Peyer's patch (tissue), 4 donors: ENCODE measurements around the gene PRRG2. TPM values are rescaled to one million over a fixed set of nuclear protein-coding genes. Genes with fewer than 3 reads are reported as not detected.

Experiments
- DNase-seq, 3 donors: peaks; one replicate each; pipeline ENCODE4 v3.0.0-alpha.2; 2017 to 2019
- H3K27ac ChIP-seq, 4 donors: fragments of 200-600 bp; sonication (generic); one replicate each; pipeline ENCODE4 v1.5.1; 2016 to 2019
- H3K27me3 ChIP-seq, 2 donors: fragments of 200-600 bp; sonication (generic); one replicate each; pipeline ENCODE4 v1.5.1; 2019
- H3K36me3 ChIP-seq, 3 donors: fragments of 200-600 bp; sonication (generic); one replicate each; pipeline ENCODE4 v1.5.1; 2016 to 2019
- H3K4me1 ChIP-seq, 4 donors: fragments of 200-600 bp; sonication (generic); one replicate each; pipeline ENCODE4 v1.5.1; 2016 to 2019
- H3K4me3 ChIP-seq, 4 donors: fragments of 200-600 bp; sonication (generic); 1 replicate in 3 of 4; 2 replicates in 1 of 4; pipeline ENCODE4 v1.5.1; 2016 to 2019; ENCODE audit warnings: mild to moderate bottlenecking in 1 of 4
- H3K9me3 ChIP-seq, 4 donors: fragments of 200-600 bp; sonication (generic); one replicate each; pipeline ENCODE4 v1.5.1; 2016 to 2019; ENCODE audit warnings: mild to moderate bottlenecking in 1 of 4
- CTCF ChIP-seq, 6 experiments: fragments of 450-650 bp in 4 of 6; fragments of 200-600 bp in 2 of 6; sonication (generic) in 1 of 6; IDR thresholded peaks; one replicate each; pipeline ENCODE4 v1.5.1; 2017 to 2019; ENCODE audit warnings: antibody characterized with exemption in 6 of 6, mild to moderate bottlenecking in 3 of 6, moderate library complexity in 1 of 6
- POLR2A ChIP-seq, 2 donors: fragments of 450-650 bp; IDR thresholded peaks; one replicate each; pipeline ENCODE4 v1.5.1; 2017; ENCODE audit warnings: antibody characterized with exemption in 2 of 2, mild to moderate bottlenecking in 2 of 2, moderate library complexity in 2 of 2
- total RNA-seq, 4 donors: library from RNA; depleted of rRNA; stranded (reverse); fragments of >200 nt; gene quantifications; one replicate each; pipeline ENCODE4 v1.1.0, GENCODE V29; 2016

Gene PRRG2
- total RNA-seq, 4 donors from 2014 or later, result 1.7 to 20.8 (median 13.1) TPM

DNA sequence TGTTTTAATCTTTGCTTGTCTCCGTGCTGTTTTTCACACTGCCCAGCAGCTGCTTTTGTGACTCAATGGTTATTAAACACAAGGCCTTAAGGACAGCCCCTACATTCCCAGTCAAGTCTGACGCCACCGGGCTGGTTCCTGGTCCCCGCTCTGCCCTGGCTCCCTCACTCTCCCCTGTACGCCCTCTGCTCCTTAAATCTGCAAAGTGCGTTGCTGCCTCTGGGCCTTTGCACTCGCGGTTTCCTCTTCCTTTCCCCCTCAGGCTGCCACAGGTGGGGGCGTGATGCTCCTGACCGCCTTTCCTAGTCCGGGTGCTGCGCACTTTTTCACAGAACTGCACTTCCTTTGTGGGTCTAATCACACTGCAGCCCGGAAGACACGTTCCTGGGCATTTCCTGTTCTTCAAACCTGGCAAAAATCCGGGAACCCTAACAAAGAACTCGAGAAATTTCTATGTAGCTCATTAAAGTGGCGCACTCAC is 26.4 kb upstream of the PRRG2 start:
- Histone ChIP-seq H3K27me3 (no peaks in the 10 kb centered on the region), H3K9me3 (no peaks in the 10 kb centered on the region), H3K36me3 (peaks cover 0 to 41% (median 0%) of the 10 kb centered on the region in 3 donors), H3K4me3 (no peak overlapping the region), H3K4me1 (peaks cover 0 to 66% (median 16%) of the 10 kb centered on the region in 4 donors), H3K27ac (peak overlapping the region; percentile 61 to 93 (median 80))
- peak in 2 of 3 donors; percentile 39 to 77 for DNase-seq
- no peak for TF ChIP-seq POLR2A (IDR thresholded peaks at IDR 0.05)
- TF ChIP-seq CTCF (IDR thresholded peaks at IDR 0.05), result no peak

DNA sequence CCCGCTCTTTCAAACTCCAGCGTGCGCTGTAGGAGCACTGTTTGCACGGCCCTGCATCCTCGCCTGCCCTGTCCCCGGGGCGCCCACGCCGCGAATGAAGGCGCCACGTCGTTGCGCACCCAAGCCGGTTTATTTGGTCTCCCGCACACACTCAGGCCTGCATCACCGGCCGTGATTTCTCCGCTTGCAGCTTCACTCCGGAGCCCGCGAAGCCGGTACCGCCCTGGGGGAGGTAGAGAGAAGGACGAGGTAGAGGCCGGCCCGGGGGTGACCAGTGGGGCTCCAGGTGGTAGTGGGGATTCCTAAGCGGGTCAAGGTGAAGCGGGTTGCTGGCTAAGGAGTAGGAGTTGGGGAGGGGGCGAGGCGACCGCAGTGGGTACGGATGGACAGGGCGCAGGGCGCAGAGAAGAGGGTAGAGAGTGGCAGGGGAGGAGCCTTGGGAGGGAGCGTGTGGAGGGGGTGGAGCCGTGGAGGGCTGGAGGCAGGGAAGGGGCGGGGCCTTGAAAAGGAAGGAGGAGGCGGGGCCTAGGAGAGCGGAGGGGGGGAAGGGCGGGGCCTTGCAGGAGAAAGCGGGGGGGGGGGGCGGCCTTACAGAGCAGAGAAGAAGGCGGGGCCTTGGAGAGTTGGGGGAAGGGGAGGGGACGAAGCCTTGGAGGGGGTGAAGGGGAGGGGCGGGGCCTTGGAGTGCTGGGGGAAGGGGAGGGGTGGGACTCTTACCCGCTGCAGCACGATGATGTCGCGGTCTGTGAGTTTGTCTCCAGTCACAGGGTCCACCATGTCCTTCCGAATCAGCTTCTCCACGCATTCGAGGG is 25.3 kb upstream of the PRRG2 start:
- no peak overlapping the region for H3K4me3 ChIP-seq
- H3K4me1 ChIP-seq, result peaks cover 0 to 76% (median 24%) of the 10 kb centered on the region in 4 donors
- no peaks in the 10 kb centered on the region for H3K27me3 ChIP-seq
- H3K36me3 ChIP-seq, result peaks cover 0 to 41% (median 0%) of the 10 kb centered on the region in 3 donors
- H3K9me3 ChIP-seq, result no peaks in the 10 kb centered on the region
- peak; percentile 59 to 88 (median 88) for DNase-seq
- TF ChIP-seq POLR2A (IDR thresholded peaks at IDR 0.05) (no peak), CTCF (IDR thresholded peaks at IDR 0.05) (no peak)
- peak overlapping the region; percentile 61 to 93 (median 80) for H3K27ac ChIP-seq

DNA sequence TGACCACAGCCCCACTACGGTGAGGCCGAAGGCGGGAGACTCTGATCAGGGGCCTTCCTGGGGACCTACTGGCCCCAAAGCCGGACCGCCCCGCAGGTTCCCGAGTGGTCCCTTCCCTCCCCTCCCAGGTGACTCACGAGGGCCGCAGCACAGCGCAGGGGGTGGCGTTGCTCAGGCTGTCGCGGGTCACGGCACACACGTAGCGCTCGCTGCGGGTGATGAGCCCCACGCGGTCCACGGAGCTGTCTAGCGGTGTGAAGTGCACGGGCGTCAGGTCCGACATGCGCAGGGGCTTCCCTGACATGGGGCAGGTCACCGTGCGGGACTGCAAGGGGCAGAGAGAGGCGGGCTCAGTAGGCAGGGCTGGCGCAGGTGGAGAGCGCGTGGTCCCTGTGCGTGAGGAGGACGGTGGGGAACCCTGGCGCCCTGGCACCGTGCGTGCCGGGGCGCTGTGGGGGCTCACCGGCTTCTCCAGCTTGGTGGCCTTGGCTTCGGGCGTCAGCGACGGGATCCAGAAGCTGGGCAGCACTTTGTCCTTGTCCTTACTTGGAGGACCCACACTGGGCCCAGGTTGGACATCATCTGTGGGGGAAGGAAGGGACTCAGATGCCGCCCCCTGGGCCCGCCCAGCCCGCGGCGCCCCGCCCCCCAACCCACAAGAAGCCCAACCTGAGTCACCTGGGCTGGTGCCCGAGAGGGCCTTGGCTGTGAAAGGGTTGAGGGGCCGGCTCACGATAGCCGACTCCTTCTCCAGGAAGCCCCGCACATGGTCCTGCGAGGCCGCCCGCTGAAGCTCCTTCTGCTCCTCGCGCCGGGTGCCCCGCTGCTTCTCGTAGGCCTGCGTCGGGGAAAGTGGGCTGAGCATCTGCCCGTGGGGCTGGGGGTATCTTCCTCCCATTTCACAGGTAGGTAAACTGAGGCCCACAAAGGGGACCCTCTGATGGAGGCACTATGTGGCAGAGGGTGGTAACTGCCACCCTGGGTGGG is 24.4 kb upstream of the PRRG2 start:
- Histone ChIP-seq H3K36me3 (peaks cover 0 to 41% (median 0%) of the 10 kb centered on the region in 3 donors), H3K9me3 (no peaks in the 10 kb centered on the region), H3K4me1 (peaks cover 0 to 84% (median 29%) of the 10 kb centered on the region in 4 donors), H3K4me3 (no peak overlapping the region), H3K27me3 (no peaks in the 10 kb centered on the region), H3K27ac (peak overlapping the region in 3 of 4 donors; percentile 52 to 58 (median 55))
- peak in 2 of 3 donors; percentile 65 to 66 for DNase-seq
- TF ChIP-seq CTCF (IDR thresholded peaks at IDR 0.05) (no peak), POLR2A (IDR thresholded peaks at IDR 0.05) (no peak)

GRCh38 chr19:49557641-49558325 is 23.3 kb upstream of the PRRG2 start:
- Histone ChIP-seq H3K4me3 (no peak overlapping the region), H3K27ac (peak overlapping the region in 1 of 4 donors; percentile 72), H3K4me1 (peaks cover 0 to 84% (median 27%) of the 10 kb centered on the region in 4 donors), H3K36me3 (peaks cover 0 to 41% (median 0%) of the 10 kb centered on the region in 3 donors), H3K9me3 (no peaks in the 10 kb centered on the region), H3K27me3 (no peaks in the 10 kb centered on the region)
- DNase-seq, result no peak
- TF ChIP-seq POLR2A (IDR thresholded peaks at IDR 0.05), result no peak
- TF ChIP-seq CTCF (IDR thresholded peaks at IDR 0.05), result no peak

DNA sequence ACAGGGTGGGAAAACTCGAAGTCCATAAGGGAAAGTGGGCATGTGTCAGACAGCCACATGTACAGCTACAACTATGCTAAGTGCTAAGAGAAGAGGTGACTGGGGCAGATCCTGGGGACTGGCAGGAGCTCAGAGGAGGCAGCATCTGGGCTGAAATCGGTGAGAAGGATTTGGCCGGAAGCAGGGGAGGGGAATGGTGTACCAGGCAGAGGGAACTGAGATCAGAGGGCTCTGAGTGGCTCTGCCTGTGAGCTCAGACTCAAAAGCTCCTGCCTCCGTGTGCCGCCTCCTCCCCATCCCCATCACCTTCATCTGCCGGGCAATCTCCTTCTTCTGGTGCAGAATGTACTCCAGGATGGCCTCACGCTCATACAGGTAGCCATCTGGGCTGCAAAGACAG is 22.5 kb upstream of the PRRG2 start:
- H3K4me1 ChIP-seq, result peaks cover under 1 to 85% (median 26%) of the 10 kb centered on the region in 4 donors
- DNase-seq, result no peak

More for the DNA sequence above, 22.5 kb upstream of the PRRG2 start:
- Histone ChIP-seq H3K27me3 (no peaks in the 10 kb centered on the region), H3K27ac (peak overlapping the region in 2 of 4 donors; percentile 72 to 95), H3K36me3 (peaks cover 0 to 41% (median 0%) of the 10 kb centered on the region in 3 donors), H3K4me3 (no peak overlapping the region), H3K9me3 (no peaks in the 10 kb centered on the region)
- TF ChIP-seq CTCF (IDR thresholded peaks at IDR 0.05) (no peak), POLR2A (IDR thresholded peaks at IDR 0.05) (no peak)
